H1 (cell line): ENCODE data around the gene DGKZ. TPM values are rescaled to one million over a fixed set of nuclear protein-coding genes. Genes with fewer than 3 reads are reported as not detected.

ENCODE experiments used
- CTCF ChIA-PET: fragments of 300-600 bp; sonication (Branson Sonifier 250); formaldehyde crosslinking; loops from one replicate; lab custom pipeline; 2021; ENCODE audit not compliant: partially characterized antibody; lab: Charles Lee
- POLR2A ChIA-PET: fragments of 300-600 bp; sonication (Branson Sonifier 250); formaldehyde crosslinking; loops from one replicate; lab custom pipeline; 2021; ENCODE audit warnings: inconsistent platforms; ENCODE audit not compliant: partially characterized antibody; lab: Charles Lee
- DNase-seq, 2 experiments: peaks; one replicate each; pipeline versions ENCODE4 v3.0.0 to v3.0.0-alpha.2; 2010 to 2022; ENCODE audit warnings: low spot score in 2 of 2, low read depth in 1 of 2, mixed read lengths in 1 of 2
- FAIRE-seq: peaks from 2 replicates; lab custom pipeline; 2011; peaks lifted over from hg19 to GRCh38; lab: Jason Lieb, UNC
- H2AFZ ChIP-seq: 2 replicates; pipeline ENCODE4 v1.8.1; 2012; ENCODE audit warnings: low read length, inconsistent platforms
- H2AK5ac ChIP-seq: 2 replicates; pipeline ENCODE4 v1.6.1; 2013; ENCODE audit warnings: low read depth, low read length
- H2BK120ac ChIP-seq: replicated peaks from 2 replicates; pipeline ENCODE3; 2013; ENCODE audit warnings: low read depth, low read length, inconsistent platforms
- H2BK12ac ChIP-seq: 2 replicates; pipeline ENCODE4 v1.6.1; 2013; ENCODE audit warnings: low read depth, low read length
- H2BK15ac ChIP-seq: 2 replicates; pipeline ENCODE4 v1.6.1; 2013; ENCODE audit warnings: low read length
- H2BK20ac ChIP-seq: 2 replicates; pipeline ENCODE4 v1.6.1; 2013; ENCODE audit warnings: low read length
- H2BK5ac ChIP-seq: 2 replicates; pipeline ENCODE4 v1.6.1; 2013; ENCODE audit warnings: low read depth, low read length
- H3K14ac ChIP-seq: 2 replicates; pipeline ENCODE4 v1.6.1; 2013; ENCODE audit warnings: inconsistent platforms; ENCODE audit not compliant: insufficient read length
- H3K18ac ChIP-seq: 2 replicates; pipeline ENCODE4 v1.6.1; 2013; ENCODE audit warnings: low read length; ENCODE audit errors: extremely low read depth
- H3K23ac ChIP-seq: 2 replicates; pipeline ENCODE4 v1.6.1; 2013; ENCODE audit warnings: inconsistent platforms; ENCODE audit not compliant: insufficient read length
- H3K23me2 ChIP-seq: 2 replicates; pipeline ENCODE4 v1.6.1; 2013; ENCODE audit warnings: low read depth, low read length
- H3K27ac ChIP-seq: 2 replicates; pipeline ENCODE4 v1.6.1; 2011; ENCODE audit warnings: low read depth, low read length, inconsistent platforms
- H3K27me3 ChIP-seq, 4 experiments: replicated peaks in 1 of 4; 1 replicate in 1 of 4; 2 replicates in 3 of 4; pipeline versions ENCODE4 v1.6.1 to v1.8.1; 2011 to 2013; ENCODE audit warnings: low read length in 3 of 4, mild to moderate bottlenecking in 3 of 4, inconsistent platforms in 2 of 4, mixed read lengths in 2 of 4, moderate library complexity in 1 of 4; ENCODE audit not compliant: control insufficient read depth in 3 of 4, insufficient read depth in 3 of 4; ENCODE audit errors: extremely low read depth in 1 of 4
- H3K36me3 ChIP-seq, 4 experiments: 2 replicates each; pipeline versions ENCODE4 v1.6.1 to v1.8.1; 2011 to 2013; ENCODE audit warnings: mild to moderate bottlenecking in 4 of 4, low read length in 3 of 4, moderate library complexity in 2 of 4, control low read depth in 1 of 4, inconsistent platforms in 1 of 4; ENCODE audit not compliant: insufficient read depth in 4 of 4, control insufficient read depth in 2 of 4
- H3K4ac ChIP-seq: replicated peaks from 2 replicates; pipeline ENCODE3; 2013; ENCODE audit warnings: low read length, low read depth, mixed read lengths, inconsistent platforms; ENCODE audit not compliant: insufficient read length
- H3K4me1 ChIP-seq, 4 experiments: replicated peaks in 1 of 4; 1 replicate in 1 of 4; 2 replicates in 3 of 4; pipeline versions ENCODE4 v1.6.1 to v1.8.1; 2011 to 2013; ENCODE audit warnings: low read length in 3 of 4, inconsistent platforms in 2 of 4, mixed read lengths in 1 of 4; ENCODE audit not compliant: insufficient read depth in 4 of 4, control insufficient read depth in 3 of 4
- H3K4me2 ChIP-seq, 2 experiments: 2 replicates each; pipeline versions ENCODE4 v1.6.1 to v1.8.1; 2011 to 2013; ENCODE audit warnings: low read depth in 2 of 2, low read length in 2 of 2, control low read depth in 1 of 2, inconsistent platforms in 1 of 2, mild to moderate bottlenecking in 1 of 2; ENCODE audit not compliant: insufficient read depth in 1 of 2
- H3K4me3 ChIP-seq, 4 experiments: fragments of 200-600, 300-600 bp in 1 of 4; sonication (generic), shearing (Covaris generic), sonication (Bioruptor Twin) in 1 of 4; 2 replicates each; pipeline versions ENCODE4 v1.5.1 to v1.8.1; 2011 to 2016; ENCODE audit warnings: low read length in 4 of 4, low read depth in 3 of 4, control low read depth in 2 of 4, inconsistent platforms in 2 of 4, mild to moderate bottlenecking in 2 of 4, mixed read lengths in 1 of 4, moderate library complexity in 1 of 4; ENCODE audit not compliant: insufficient read depth in 2 of 4; ENCODE audit errors: extremely low read depth in 1 of 4
- H3K56ac ChIP-seq: replicated peaks from 2 replicates; pipeline ENCODE3; 2013; ENCODE audit warnings: low read depth, mild to moderate bottlenecking, mixed read lengths, low read length, inconsistent platforms; ENCODE audit not compliant: insufficient read length
- H3K79me1 ChIP-seq: 2 replicates; pipeline ENCODE4 v1.6.1; 2013; ENCODE audit warnings: low read depth, low read length, control low read depth
- H3K79me2 ChIP-seq, 2 experiments: 2 replicates each; pipeline versions ENCODE4 v1.6.1 to v1.8.1; 2012 to 2013; ENCODE audit warnings: low read length in 2 of 2, mild to moderate bottlenecking in 2 of 2, inconsistent platforms in 1 of 2; ENCODE audit not compliant: insufficient read depth in 2 of 2, control insufficient read depth in 1 of 2
- H3K9ac ChIP-seq, 4 experiments: replicated peaks in 1 of 4; 1 replicate in 1 of 4; 2 replicates in 3 of 4; pipeline versions ENCODE4 v1.6.1 to v1.8.1; 2011 to 2013; ENCODE audit warnings: low read depth in 3 of 4, low read length in 3 of 4, control low read depth in 2 of 4, mild to moderate bottlenecking in 2 of 4, moderate library complexity in 2 of 4, inconsistent platforms in 1 of 4; ENCODE audit errors: extremely low read depth in 1 of 4
- H3K9me3 ChIP-seq, 2 experiments: 2 replicates each; pipeline versions ENCODE4 v1.6.1 to v1.8.1; 2012 to 2013; ENCODE audit warnings: mild to moderate bottlenecking in 2 of 2, moderate library complexity in 2 of 2, control low read depth in 1 of 2, inconsistent platforms in 1 of 2, low read depth in 1 of 2, low read length in 1 of 2, mixed read lengths in 1 of 2; ENCODE audit not compliant: insufficient read depth in 2 of 2
- H4K20me1 ChIP-seq, 2 experiments: replicated peaks in 1 of 2; 2 replicates each; pipeline versions ENCODE3 to v1.8.1; 2011 to 2013; ENCODE audit warnings: inconsistent platforms in 2 of 2, low read length in 2 of 2, mild to moderate bottlenecking in 1 of 2; ENCODE audit not compliant: insufficient read depth in 2 of 2, control insufficient read depth in 1 of 2
- H4K5ac ChIP-seq: 2 replicates; pipeline ENCODE4 v1.6.1; 2013; ENCODE audit warnings: low read length, low read depth, mixed read lengths, inconsistent platforms; ENCODE audit not compliant: insufficient read length
- H4K8ac ChIP-seq: 2 replicates; pipeline ENCODE4 v1.8.0; 2013; ENCODE audit warnings: mild to moderate bottlenecking, moderate library complexity, low read length, inconsistent platforms; ENCODE audit not compliant: insufficient read depth; ENCODE audit errors: extremely low read depth
- H4K91ac ChIP-seq: replicated peaks from 2 replicates; pipeline ENCODE3; 2013; ENCODE audit warnings: low read length, mixed read lengths, inconsistent platforms; ENCODE audit not compliant: insufficient read length
- EZH2 ChIP-seq: fragments of 200-600 bp; sonication (generic); IDR thresholded peaks from 2 replicates; pipeline ENCODE4 v1.7.1; 2012; ENCODE audit warnings: low read depth, mild to moderate bottlenecking, moderate library complexity, low read length, inconsistent platforms; ENCODE audit not compliant: severe bottlenecking
- RFX5 ChIP-seq: IDR thresholded peaks from 2 replicates; pipeline ENCODE4 v1.6.1; 2011; ENCODE audit warnings: low read depth, low read length, improper control_type of control experiment, borderline replicate concordance
- WGBS, 2 experiments: shearing (Covaris generic) in 1 of 2; methylation state at CpG; one replicate each; pipeline versions ENCODE4 v1.1.6 to v1.1.7; 2013 to 2015; ENCODE audit warnings: low lambda C conversion rate in 2 of 2, mixed read lengths in 2 of 2, inconsistent platforms in 1 of 2, low coverage in 1 of 2, missing lambda C conversion rate in 1 of 2; ENCODE audit not compliant: insufficient replicate concordance in 2 of 2, insufficient coverage in 1 of 2, insufficient read length in 1 of 2; ENCODE audit errors: extremely low coverage in 1 of 2, missing lambda C conversion rate in 1 of 2; 5-methylcytosine and 5-hydroxymethylcytosine counted together
- polyA plus RNA-seq, 7 experiments: library from polyadenylated mRNA; depleted of rRNA in 3 of 7; stranded (reverse) in 5 of 7; unstranded in 2 of 7; fragments of >200 nt in 5 of 7; fragments of 200-250 nt in 2 of 7; gene quantifications; 1 replicate in 5 of 7; 2 replicates in 1 of 7; 4 replicates in 1 of 7; pipeline versions ENCODE4 v1.2.1 to v1.2.3, GENCODE V29; 2011 to 2013; ENCODE audit warnings: missing spikeins in 2 of 7, mixed read lengths in 2 of 7
- total RNA-seq: library from RNA; stranded (reverse); fragmentation: NEBNext Ultra II Directional; extraction: Animal tissue kit (Norgen Biotek cat#: 25700); gene quantifications from 2 replicates; pipeline ENCODE4 v1.2.1, GENCODE V29; 2021
- TF ChIP-seq, protein P1 (sequence below): IDR thresholded peaks from 2 replicates; pipeline ENCODE4 v1.6.1; 2011; ENCODE audit warnings: low read length, improper control_type of control experiment
- TF ChIP-seq, protein P2 (sequence below), 3 experiments: IDR thresholded peaks; 1 replicate in 2 of 3; 2 replicates in 1 of 3; pipeline versions ENCODE4 v1.5.1 to v1.6.1; 2011; ENCODE audit warnings: low read length in 3 of 3, mild to moderate bottlenecking in 3 of 3, inconsistent platforms in 2 of 3, low read depth in 1 of 3, moderate library complexity in 1 of 3; ENCODE audit not compliant: insufficient read depth in 1 of 3; ENCODE audit errors: control extremely low read depth in 1 of 3

The DGKZ gene
- total and polyA plus RNA-seq, 2 of the 8 experiments (the other 6 are each of a cell fraction or from before 2014, with no cell fraction given) = 84.4 to 184 TPM

DNA sequence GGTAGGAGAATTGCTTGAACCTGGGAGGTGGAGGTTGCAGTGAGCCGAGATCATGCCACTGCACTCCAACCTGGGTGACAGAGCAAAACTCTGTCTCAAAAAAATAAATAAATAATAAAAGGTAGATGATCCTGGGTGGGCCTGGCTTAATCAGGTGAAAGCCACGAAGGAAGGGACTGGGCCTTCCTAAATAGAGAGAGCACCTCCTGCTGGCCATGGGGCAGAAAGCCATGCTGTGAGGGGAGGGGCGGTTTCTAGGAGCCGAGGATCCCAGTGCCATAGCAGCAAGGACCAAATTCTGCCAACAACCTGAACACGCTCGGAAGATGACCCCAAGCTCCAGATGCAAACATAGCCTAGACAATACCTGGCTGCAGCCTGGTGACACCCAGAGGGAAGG lies 24.5 kb upstream of the DGKZ start:
- H3K27me3 ChIP-seq = no peaks in the 10 kb centered on the region
- H3K14ac ChIP-seq = no peak overlapping the region
- no peak overlapping the region for H2BK120ac ChIP-seq
- DNase-seq (peak in 1 of 2 experiments; percentile 82), FAIRE-seq (peak; percentile 36)
- H2AFZ ChIP-seq = no peak overlapping the region
- no peak overlapping the region for H4K8ac ChIP-seq
- no peak overlapping the region for H3K4me2 ChIP-seq
- no peaks in the 10 kb centered on the region for H3K79me1 ChIP-seq
- no peak overlapping the region for H2BK15ac ChIP-seq
- H3K4me1 ChIP-seq = no peaks in the 10 kb centered on the region; a peak in 1 of 7 replicates
- H4K91ac ChIP-seq = peak overlapping the region; percentile 44
- no peak overlapping the region for H3K18ac ChIP-seq
- no peaks in the 10 kb centered on the region for H3K23me2 ChIP-seq
- H2AK5ac ChIP-seq = no peak overlapping the region; the same call in 1 of the 2 replicates
- no peak overlapping the region; the same call in 1 of the 2 replicates for H2BK12ac ChIP-seq
- no peak overlapping the region for H2BK5ac ChIP-seq
- no peak overlapping the region for H3K27ac ChIP-seq
- no peaks in the 10 kb centered on the region for H3K79me2 ChIP-seq
- no peak overlapping the region for H3K56ac ChIP-seq
- no peak overlapping the region for H3K4me3 ChIP-seq
- WGBS, 2 experiments = 87% methylated on average over 6 of the region's 6 CpGs; no CpG with 5 or more reads in 1 of the 2 experiments
- no peaks in the 10 kb centered on the region for H3K9me3 ChIP-seq
- H3K23ac ChIP-seq = no peak overlapping the region
- no peaks in the 10 kb centered on the region for H4K20me1 ChIP-seq
- H3K9ac ChIP-seq = no peak overlapping the region
- CTCF ChIA-PET = interaction anchor here (0.6 to 42.5 kb wide), 13 partner anchors 4 to 223 kb away, joined by 3 to 1004 read pairs (median 7); partner anchors contain the start of genes DGKZ and MDK
- H3K36me3 ChIP-seq = 0 out of 8 replicates have a peak, but pooled peaks cover 0 to 4% (median 0%) of the 10 kb centered on the region in 4 experiments
- peak overlapping the region; percentile 91 for H3K4ac ChIP-seq
- POLR2A ChIA-PET = interaction anchor here (1.3 to 2.0 kb wide), 5 partner anchors 14 to 80 kb away, joined by 3 to 5 read pairs (median 4); no protein-coding TSS in a partner anchor
- no peak overlapping the region for H2BK20ac ChIP-seq
- no peak overlapping the region for H4K5ac ChIP-seq
- TF ChIP-seq, protein P1, sequence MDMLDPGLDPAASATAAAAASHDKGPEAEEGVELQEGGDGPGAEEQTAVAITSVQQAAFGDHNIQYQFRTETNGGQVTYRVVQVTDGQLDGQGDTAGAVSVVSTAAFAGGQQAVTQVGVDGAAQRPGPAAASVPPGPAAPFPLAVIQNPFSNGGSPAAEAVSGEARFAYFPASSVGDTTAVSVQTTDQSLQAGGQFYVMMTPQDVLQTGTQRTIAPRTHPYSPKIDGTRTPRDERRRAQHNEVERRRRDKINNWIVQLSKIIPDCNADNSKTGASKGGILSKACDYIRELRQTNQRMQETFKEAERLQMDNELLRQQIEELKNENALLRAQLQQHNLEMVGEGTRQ = no peak
- TF ChIP-seq RFX5 (no peak), EZH2 (no peak)
- TF ChIP-seq, protein P2, sequence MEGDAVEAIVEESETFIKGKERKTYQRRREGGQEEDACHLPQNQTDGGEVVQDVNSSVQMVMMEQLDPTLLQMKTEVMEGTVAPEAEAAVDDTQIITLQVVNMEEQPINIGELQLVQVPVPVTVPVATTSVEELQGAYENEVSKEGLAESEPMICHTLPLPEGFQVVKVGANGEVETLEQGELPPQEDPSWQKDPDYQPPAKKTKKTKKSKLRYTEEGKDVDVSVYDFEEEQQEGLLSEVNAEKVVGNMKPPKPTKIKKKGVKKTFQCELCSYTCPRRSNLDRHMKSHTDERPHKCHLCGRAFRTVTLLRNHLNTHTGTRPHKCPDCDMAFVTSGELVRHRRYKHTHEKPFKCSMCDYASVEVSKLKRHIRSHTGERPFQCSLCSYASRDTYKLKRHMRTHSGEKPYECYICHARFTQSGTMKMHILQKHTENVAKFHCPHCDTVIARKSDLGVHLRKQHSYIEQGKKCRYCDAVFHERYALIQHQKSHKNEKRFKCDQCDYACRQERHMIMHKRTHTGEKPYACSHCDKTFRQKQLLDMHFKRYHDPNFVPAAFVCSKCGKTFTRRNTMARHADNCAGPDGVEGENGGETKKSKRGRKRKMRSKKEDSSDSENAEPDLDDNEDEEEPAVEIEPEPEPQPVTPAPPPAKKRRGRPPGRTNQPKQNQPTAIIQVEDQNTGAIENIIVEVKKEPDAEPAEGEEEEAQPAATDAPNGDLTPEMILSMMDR (IDR thresholded peaks at IDR 0.05; ENCODE audit: control extremely low read depth in 1 of 3, insufficient read depth in 1 of 3, low read depth in 1 of 3, low read length in 3 of 3) = peak; percentile 65 to 84 (median 82)
